Stimulated activated memory B cell treated with anti-CD40 and anti-IgM and Interleukin-4, amounts not matched to agents 10 μg/mL and 1 μg/mL and 100 μg/mL, for 72 hours (primary cell): Measurements from ENCODE around the gene SFT2D3.
A peak's percentile ranks its signal among the peaks of the same experiment; 100 is the strongest.

Experiments used
- ATAC-seq: fragments of 150-1000 bp; cut with Tn5 transposase; 2 replicates; pipeline ENCODE4 v1.10.0; 2021
- H3K27ac Mint-ChIP-seq: one replicate; pipeline ENCODE4 v1.8.0; 2022; ENCODE audit warnings: mild to moderate bottlenecking, mixed read lengths
- H3K27me3 Mint-ChIP-seq: one replicate; pipeline ENCODE4 v1.8.0; 2022; ENCODE audit warnings: mixed read lengths
- H3K36me3 Mint-ChIP-seq: one replicate; pipeline ENCODE4 v1.8.0; 2022; ENCODE audit warnings: mixed read lengths
- H3K4me1 Mint-ChIP-seq: one replicate; pipeline ENCODE4 v1.8.0; 2022; ENCODE audit warnings: mixed read lengths
- H3K4me3 Mint-ChIP-seq: one replicate; pipeline ENCODE4 v1.8.0; 2022; ENCODE audit warnings: mild to moderate bottlenecking, moderate library complexity, mixed read lengths
- H3K9me3 Mint-ChIP-seq: one replicate; pipeline ENCODE4 v1.8.0; 2022; ENCODE audit warnings: mixed read lengths

Gene SFT2D3

DNA sequence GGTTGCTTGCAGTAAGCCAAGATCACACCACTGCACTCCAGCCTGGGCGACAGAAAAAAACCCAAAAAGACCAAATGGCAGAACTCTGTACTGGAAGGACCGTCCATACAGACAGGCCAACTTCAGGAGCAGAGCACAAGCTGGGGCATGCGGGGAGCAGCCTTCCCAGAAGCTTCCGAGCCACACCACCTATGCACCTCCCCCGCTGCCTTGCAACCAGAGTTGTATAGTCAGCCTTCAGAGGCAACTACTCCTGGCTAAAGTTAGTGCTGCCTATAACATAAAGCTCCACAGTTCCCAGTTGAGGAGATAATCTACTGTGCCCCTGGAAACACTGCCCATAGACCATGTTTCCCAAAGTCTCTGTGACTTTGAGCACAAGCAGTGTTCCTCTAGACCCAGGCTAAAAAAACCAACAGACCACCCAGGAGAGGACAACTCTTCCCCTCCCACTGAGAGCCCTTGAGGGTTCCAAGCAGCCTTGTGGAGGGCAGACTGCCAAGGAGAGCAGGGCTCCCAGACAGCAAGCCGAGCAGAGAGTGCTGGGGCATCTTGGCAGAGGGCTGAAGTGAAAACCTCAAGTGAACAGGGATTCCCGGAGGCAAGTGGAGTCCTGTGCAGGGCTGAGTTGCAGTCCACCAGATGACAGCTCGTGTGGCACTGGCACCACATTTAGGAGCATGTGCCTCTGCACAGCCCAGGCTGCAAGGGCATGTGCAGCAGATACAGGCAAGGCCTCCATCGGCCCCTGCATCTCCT is 6.8 kb downstream of the SFT2D3 start:
- Mint-ChIP-seq H3K27me3 (no peaks in the 10 kb centered on the region), H3K9me3 (no peaks in the 10 kb centered on the region), H3K27ac (no peak overlapping the region), H3K4me3 (no peak overlapping the region), H3K36me3 (peaks cover 53% of the 10 kb centered on the region), H3K4me1 (peaks cover 15% of the 10 kb centered on the region)
- ATAC-seq, result peak; percentile 16

DNA sequence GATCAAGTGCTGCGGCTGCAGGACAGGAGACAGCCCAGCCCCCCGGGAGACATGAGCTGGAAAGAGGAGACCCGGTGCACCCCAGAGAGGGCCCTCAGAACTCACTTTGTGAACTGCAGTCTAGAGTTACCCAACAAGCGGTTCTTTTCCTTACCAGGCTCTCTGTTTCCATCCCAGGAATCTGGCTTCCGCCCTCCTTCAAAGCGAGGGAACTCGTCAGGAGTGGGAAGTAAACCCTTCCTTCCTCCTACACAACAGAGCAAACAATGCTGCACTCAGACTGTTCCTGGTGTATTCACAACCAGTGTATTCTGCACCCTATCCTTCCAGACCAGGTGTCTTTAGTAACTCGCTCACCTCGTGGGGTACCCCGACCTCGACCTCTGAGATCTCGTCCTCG is 8.0 kb downstream of the SFT2D3 start:
- no peak for ATAC-seq
- H3K36me3 Mint-ChIP-seq, result peaks cover 53% of the 10 kb centered on the region

DNA sequence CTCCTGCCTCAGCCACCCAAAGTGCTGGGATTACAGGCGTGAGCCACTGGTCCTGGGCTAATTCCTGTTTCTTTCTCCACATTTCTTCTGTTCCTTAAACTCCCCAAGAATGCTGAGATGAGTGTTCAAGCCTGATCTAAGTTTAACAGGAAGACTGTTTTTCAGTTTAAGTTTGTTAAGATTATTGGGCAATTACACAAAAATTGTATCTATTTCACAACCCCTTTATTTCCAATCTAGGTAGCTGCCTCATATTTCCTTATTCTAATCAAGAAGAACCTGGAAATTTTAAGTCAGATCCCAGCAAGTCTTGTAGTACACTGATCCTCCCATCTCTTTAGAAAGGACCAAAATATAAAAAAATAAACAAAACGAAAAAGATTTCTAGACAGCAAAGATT is 11.7 kb downstream of the SFT2D3 start:
- H3K27me3 Mint-ChIP-seq, result no peaks in the 10 kb centered on the region
- H3K4me1 Mint-ChIP-seq, result no peaks in the 10 kb centered on the region
- no peak overlapping the region for H3K4me3 Mint-ChIP-seq
- H3K27ac Mint-ChIP-seq, result no peak overlapping the region
- no peaks in the 10 kb centered on the region for H3K9me3 Mint-ChIP-seq
- peaks cover 42% of the 10 kb centered on the region for H3K36me3 Mint-ChIP-seq
- no peak for ATAC-seq

More for the DNA sequence above, 8.0 kb downstream of the SFT2D3 start:
- Mint-ChIP-seq H3K27ac (no peak overlapping the region), H3K9me3 (no peaks in the 10 kb centered on the region), H3K4me3 (no peak overlapping the region), H3K4me1 (peaks cover 12% of the 10 kb centered on the region), H3K27me3 (no peaks in the 10 kb centered on the region)

DNA sequence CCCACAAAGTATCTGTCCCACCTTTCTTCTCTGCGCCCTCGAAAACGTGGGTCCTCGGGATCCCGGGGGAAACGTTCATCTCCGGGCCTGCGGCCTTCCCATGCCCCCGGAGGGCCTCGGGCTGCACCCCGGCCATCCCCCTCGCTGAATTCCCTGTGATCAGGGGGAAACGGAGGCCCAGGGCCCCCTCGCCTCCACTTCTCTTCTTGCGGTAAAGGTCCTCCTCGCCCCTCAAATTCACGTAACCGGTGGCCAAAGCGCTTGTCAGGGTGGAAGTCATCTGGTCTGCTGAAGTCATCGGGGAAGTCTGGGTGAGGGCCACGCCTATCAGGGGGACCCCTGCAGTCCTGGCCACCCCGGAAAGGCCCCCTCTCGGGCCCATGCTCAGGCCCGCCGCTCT is 12.3 kb downstream of the SFT2D3 start:
- no peak for ATAC-seq
- Mint-ChIP-seq H3K4me1 (no peaks in the 10 kb centered on the region), H3K27me3 (no peaks in the 10 kb centered on the region), H3K4me3 (no peak overlapping the region), H3K36me3 (peaks cover 41% of the 10 kb centered on the region), H3K27ac (no peak overlapping the region), H3K9me3 (no peaks in the 10 kb centered on the region)

DNA sequence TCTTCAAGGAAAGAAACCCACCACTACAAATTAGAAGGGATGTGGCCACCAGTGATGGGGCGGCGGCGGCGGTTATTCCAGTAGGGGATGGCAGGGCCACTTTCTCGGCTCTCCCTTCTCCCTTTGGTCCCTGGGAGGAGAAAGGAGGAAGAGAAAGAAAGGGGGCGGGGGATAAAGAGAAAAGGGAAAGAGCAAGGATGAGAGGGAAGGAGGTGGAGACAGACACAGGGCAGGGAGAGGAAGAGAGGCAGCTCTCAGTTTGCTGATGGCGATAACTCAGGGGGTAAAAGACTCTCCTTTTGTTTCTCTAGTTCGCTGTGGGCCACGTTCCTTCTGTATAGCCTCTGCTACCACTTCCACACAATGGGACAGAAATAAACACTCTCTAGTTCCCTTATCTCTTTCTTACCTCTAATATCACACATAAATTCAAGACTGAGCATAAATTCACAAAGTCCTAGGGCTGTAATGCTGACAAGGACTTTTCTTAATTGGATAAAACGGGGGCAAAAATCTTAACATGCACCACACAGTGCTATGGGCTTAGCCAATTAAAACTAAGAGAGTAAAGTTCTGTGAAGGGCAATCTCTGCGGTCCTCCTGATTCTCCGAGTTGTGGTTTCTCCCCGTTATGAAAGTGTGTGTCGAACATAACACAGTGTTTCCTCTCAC is 14.6 kb downstream of the SFT2D3 start:
- Mint-ChIP-seq H3K4me3 (no peak overlapping the region), H3K4me1 (no peaks in the 10 kb centered on the region), H3K27me3 (no peaks in the 10 kb centered on the region), H3K27ac (no peak overlapping the region), H3K9me3 (no peaks in the 10 kb centered on the region), H3K36me3 (peaks cover 37% of the 10 kb centered on the region)
- no peak for ATAC-seq

- ATAC-seq, result no peak
- Mint-ChIP-seq H3K4me1 (no peaks in the 10 kb centered on the region), H3K27me3 (no peaks in the 10 kb centered on the region), H3K27ac (no peak overlapping the region), H3K36me3 (peaks cover 57% of the 10 kb centered on the region), H3K9me3 (no peaks in the 10 kb centered on the region), H3K4me3 (no peak overlapping the region)
These were observed 17.0 kb downstream of the SFT2D3 start for GRCh38 chr2:127718271-127718670.

- ATAC-seq, result no peak
These were observed 18.3 kb downstream of the SFT2D3 start for GRCh38 chr2:127719301-127720218.

DNA sequence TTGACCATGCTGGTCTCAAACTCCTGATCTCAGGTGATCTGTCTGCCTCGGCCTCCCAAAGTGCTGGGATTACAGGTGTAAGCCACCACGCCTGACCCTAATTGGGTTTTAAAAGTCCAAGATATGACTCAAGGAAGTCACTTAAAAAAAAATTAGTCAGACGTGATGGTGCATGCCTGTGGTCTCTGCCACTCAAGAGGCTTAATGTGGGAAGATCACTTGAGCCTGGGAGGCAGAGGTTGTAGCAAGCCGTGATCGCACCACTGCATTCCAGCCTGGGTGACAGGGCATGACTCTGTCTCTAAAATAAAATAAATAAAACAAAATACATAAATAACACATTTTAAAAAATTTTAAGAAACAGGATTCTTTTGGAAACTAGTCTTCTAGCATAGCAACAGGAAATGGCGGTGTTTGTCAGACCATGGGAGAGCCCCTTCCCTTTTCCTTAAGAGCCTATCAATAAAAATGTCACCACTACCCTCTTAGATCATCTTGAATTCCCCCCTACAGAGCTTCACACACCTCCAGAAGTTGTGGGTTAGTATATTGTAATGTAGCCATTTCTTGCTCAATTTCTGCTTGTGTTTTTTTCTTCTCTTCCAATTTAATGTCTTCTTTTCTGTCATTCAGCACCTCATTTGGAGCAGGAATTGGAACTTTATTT is 20.1 kb downstream of the SFT2D3 start:
- Mint-ChIP-seq H3K27ac (no peak overlapping the region), H3K27me3 (no peaks in the 10 kb centered on the region), H3K36me3 (peaks cover 64% of the 10 kb centered on the region), H3K9me3 (no peaks in the 10 kb centered on the region), H3K4me1 (no peaks in the 10 kb centered on the region), H3K4me3 (no peak overlapping the region)
- no peak for ATAC-seq

More at GRCh38 chr2:127719301-127720218, 18.3 kb downstream of the SFT2D3 start:
- no peak overlapping the region for H3K27ac Mint-ChIP-seq
- no peak overlapping the region for H3K4me3 Mint-ChIP-seq
- H3K4me1 Mint-ChIP-seq, result no peaks in the 10 kb centered on the region
- H3K27me3 Mint-ChIP-seq, result no peaks in the 10 kb centered on the region
- no peaks in the 10 kb centered on the region for H3K9me3 Mint-ChIP-seq
- peaks cover 63% of the 10 kb centered on the region for H3K36me3 Mint-ChIP-seq

GRCh38 chr2:127721978-127722355 is 20.7 kb downstream of the SFT2D3 start:
- Mint-ChIP-seq H3K9me3 (no peaks in the 10 kb centered on the region), H3K36me3 (peaks cover 66% of the 10 kb centered on the region), H3K4me1 (no peaks in the 10 kb centered on the region), H3K4me3 (no peak overlapping the region), H3K27ac (no peak overlapping the region), H3K27me3 (no peaks in the 10 kb centered on the region)
- no peak for ATAC-seq

- H3K4me3 Mint-ChIP-seq, result no peak overlapping the region
- H3K27me3 Mint-ChIP-seq, result no peaks in the 10 kb centered on the region
- no peak overlapping the region for H3K27ac Mint-ChIP-seq
- no peaks in the 10 kb centered on the region for H3K4me1 Mint-ChIP-seq
- no peak for ATAC-seq
- peaks cover 67% of the 10 kb centered on the region for H3K36me3 Mint-ChIP-seq
- H3K9me3 Mint-ChIP-seq, result no peaks in the 10 kb centered on the region
These were observed 21.5 kb downstream of the SFT2D3 start for GRCh38 chr2:127722807-127723206.

DNA sequence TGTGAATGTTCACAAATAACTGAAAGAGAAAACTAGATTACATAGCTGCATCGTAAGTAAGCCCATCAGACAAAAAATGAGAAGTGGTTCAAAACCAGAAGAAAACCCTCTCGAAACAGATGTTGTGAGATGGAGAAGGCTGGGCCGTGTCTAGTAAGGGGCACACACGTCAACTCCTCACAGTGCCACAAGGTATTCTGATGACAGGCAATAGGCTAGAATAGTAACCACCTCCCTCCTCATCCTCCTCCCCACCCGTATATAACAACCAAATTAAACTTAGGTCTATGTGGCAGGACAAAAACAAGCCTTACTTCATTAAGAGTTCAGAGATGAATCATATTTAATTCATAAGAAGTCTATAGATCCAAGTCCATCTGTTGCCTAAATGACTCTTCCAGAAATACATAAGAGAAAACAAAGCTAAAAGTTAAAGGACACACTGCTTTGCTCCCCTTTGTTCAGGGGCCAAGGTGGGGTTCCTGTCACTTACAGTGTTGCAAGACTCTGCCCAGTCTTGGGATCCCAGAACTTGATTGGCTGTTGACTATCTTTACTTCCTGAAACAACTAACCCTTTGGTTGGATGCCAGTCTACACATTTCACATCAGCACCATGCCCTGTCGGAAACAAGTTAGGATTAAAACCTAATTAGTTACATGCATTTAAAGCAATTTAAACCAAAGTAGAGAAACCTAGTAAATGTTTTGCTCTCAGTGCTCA is 25.0 kb downstream of the SFT2D3 start:
- no peak overlapping the region for H3K4me3 Mint-ChIP-seq
- ATAC-seq, result no peak
- H3K27ac Mint-ChIP-seq, result no peak overlapping the region
- no peaks in the 10 kb centered on the region for H3K4me1 Mint-ChIP-seq
- no peaks in the 10 kb centered on the region for H3K27me3 Mint-ChIP-seq
- peaks cover 43% of the 10 kb centered on the region for H3K36me3 Mint-ChIP-seq
- H3K9me3 Mint-ChIP-seq, result no peaks in the 10 kb centered on the region

DNA sequence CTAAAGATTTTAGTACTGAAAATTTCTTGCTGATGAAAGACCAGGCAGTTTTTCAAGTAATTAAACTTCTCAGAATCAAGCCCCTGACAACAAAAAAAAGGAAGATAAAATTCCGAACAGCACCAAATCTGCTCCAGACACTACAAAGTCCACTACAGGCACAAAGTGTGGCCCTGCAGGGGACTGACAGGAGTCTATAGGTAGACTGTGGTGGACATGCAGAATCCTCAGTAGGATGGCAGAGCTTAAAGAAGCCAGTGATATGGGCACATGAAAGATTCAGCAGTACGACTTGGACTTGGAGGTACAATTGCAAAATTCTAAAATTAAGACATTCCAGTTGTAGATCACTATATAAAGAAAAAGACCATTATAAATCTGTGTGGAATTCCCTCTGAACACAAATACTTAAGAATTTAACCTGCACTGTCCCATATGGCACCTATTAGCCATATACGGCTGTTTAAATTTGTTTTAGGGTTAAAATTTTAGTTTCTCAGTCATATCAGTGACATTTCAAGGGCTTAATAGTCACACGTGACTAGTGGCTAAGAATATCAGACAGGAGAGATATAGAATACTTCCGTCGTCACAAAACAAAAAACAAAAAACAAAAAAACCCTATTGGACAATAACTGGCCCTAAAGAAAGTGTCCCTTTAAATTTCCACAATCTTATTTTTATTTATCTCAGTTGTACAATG is 32.0 kb downstream of the SFT2D3 start:
- peaks cover 21% of the 10 kb centered on the region for H3K36me3 Mint-ChIP-seq
- no peak for ATAC-seq
- H3K9me3 Mint-ChIP-seq, result no peaks in the 10 kb centered on the region
- H3K4me3 Mint-ChIP-seq, result no peak overlapping the region
- no peaks in the 10 kb centered on the region for H3K27me3 Mint-ChIP-seq
- no peaks in the 10 kb centered on the region for H3K4me1 Mint-ChIP-seq
- H3K27ac Mint-ChIP-seq, result no peak overlapping the region

- no peaks in the 10 kb centered on the region for H3K4me1 Mint-ChIP-seq
- H3K27ac Mint-ChIP-seq, result no peak overlapping the region
- peaks cover 28% of the 10 kb centered on the region for H3K36me3 Mint-ChIP-seq
- H3K27me3 Mint-ChIP-seq, result no peaks in the 10 kb centered on the region
- no peak overlapping the region for H3K4me3 Mint-ChIP-seq
- ATAC-seq, result no peak
- H3K9me3 Mint-ChIP-seq, result no peaks in the 10 kb centered on the region
These were observed 32.7 kb downstream of the SFT2D3 start for GRCh38 chr2:127733816-127734537.
